Mesendoderm (in vitro differentiated cells): ENCODE results near the gene HUS1B.
"Not testable (repeated sequence)": the region's sequence is repeated elsewhere in the genome, so short reads cannot be mapped to it uniquely, and the experiment has no call there.

Source experiments
- DNase-seq: peaks from one replicate; pipeline ENCODE4 v3.0.0; 2013
- H2AK5ac ChIP-seq: 2 replicates; pipeline ENCODE4 v1.6.1; 2013; ENCODE audit warnings: low read length, inconsistent platforms
- H2BK120ac ChIP-seq: 2 replicates; pipeline ENCODE4 v1.6.1; 2013; ENCODE audit warnings: low read depth, mild to moderate bottlenecking, low read length, moderate library complexity, mixed read lengths
- H2BK15ac ChIP-seq: replicated peaks from 2 replicates; pipeline ENCODE4 v1.6.1; 2013; ENCODE audit warnings: low read depth, mild to moderate bottlenecking, moderate library complexity
- H2BK5ac ChIP-seq: 2 replicates; pipeline ENCODE4 v1.6.1; 2013; ENCODE audit warnings: low read length, inconsistent platforms
- H3K18ac ChIP-seq: 2 replicates; pipeline ENCODE4 v1.6.1; 2013; ENCODE audit warnings: mild to moderate bottlenecking, low read length, mixed read lengths
- H3K23ac ChIP-seq: one replicate; pipeline ENCODE4 v1.6.1; 2013; ENCODE audit warnings: low read length
- H3K27ac ChIP-seq: 2 replicates; pipeline ENCODE4 v1.5.1; 2013; ENCODE audit warnings: low read depth, mild to moderate bottlenecking, inconsistent platforms, low read length, moderate library complexity
- H3K27me3 ChIP-seq: 2 replicates; pipeline ENCODE4 v1.6.1; 2013; ENCODE audit warnings: low read length, control low read depth, mild to moderate bottlenecking, inconsistent platforms; ENCODE audit not compliant: insufficient read depth, poor library complexity
- H3K36me3 ChIP-seq: 2 replicates; pipeline ENCODE4 v1.6.1; 2013; ENCODE audit warnings: low read length, inconsistent platforms; ENCODE audit not compliant: control insufficient read depth, insufficient read depth
- H3K4ac ChIP-seq: one replicate; pipeline ENCODE4 v1.6.1; 2013; ENCODE audit warnings: low read depth, mild to moderate bottlenecking, low read length, moderate library complexity
- H3K4me1 ChIP-seq: 2 replicates; pipeline ENCODE4 v1.6.1; 2013; ENCODE audit warnings: low read depth, low read length, inconsistent platforms; ENCODE audit not compliant: control insufficient read depth
- H3K4me2 ChIP-seq: 2 replicates; pipeline ENCODE4 v1.6.1; 2013; ENCODE audit warnings: low read length
- H3K4me3 ChIP-seq: 2 replicates; pipeline ENCODE4 v1.5.1; 2013; ENCODE audit warnings: mild to moderate bottlenecking, low read length
- H3K56ac ChIP-seq: one replicate; pipeline ENCODE4 v1.6.1; 2013; ENCODE audit warnings: low read length
- H3K79me1 ChIP-seq: 2 replicates; pipeline ENCODE4 v1.6.1; 2013; ENCODE audit warnings: low read length, inconsistent platforms
- H3K79me2 ChIP-seq: 2 replicates; pipeline ENCODE4 v1.6.1; 2013; ENCODE audit warnings: mild to moderate bottlenecking, low read length; ENCODE audit not compliant: control insufficient read depth, insufficient read depth
- H3K9ac ChIP-seq: 2 replicates; pipeline ENCODE4 v1.6.1; 2013; ENCODE audit warnings: low read length, inconsistent platforms
- H4K5ac ChIP-seq: one replicate; pipeline ENCODE4 v1.6.1; 2013; ENCODE audit warnings: low read length
- H4K8ac ChIP-seq: one replicate; pipeline ENCODE4 v1.6.1; 2013; ENCODE audit warnings: low read depth, mild to moderate bottlenecking, control low read depth, low read length, moderate library complexity
- WGBS: extraction: QIAGEN DNeasy Blood & Tissue Kit; methylation state at CpG from one replicate; pipeline ENCODE4 v1.1.7; 2013; ENCODE audit warnings: low lambda C conversion rate, missing lambda C conversion rate; ENCODE audit not compliant: insufficient coverage; ENCODE audit errors: extremely low coverage; 5-methylcytosine and 5-hydroxymethylcytosine counted together

The HUS1B gene

DNA sequence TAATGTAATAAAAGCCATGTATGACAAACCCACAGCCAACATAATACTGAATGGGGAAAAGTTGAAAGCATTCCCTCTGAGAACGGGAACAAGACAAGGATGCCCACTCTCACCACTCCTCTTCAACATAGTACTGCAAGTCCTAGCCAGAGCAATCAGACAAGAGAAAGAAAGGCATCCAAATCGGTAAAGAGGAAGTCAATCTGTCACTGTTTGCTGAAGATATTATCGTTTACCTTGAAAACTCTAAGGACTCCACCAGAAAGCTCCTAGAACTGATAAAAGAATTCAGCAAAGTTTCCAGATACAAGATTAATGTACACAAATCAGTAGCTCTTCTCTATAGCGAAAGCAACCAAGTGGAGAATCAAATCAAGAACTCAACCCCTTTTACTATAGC lies 6.9 kb upstream of the HUS1B start:
- not testable (repeated sequence) for H3K56ac ChIP-seq, H3K36me3 ChIP-seq, H3K23ac ChIP-seq, H3K4ac ChIP-seq, DNase-seq, H3K4me3 ChIP-seq, H3K4me2 ChIP-seq, H3K9ac ChIP-seq, H3K27ac ChIP-seq, H3K79me1 ChIP-seq, H3K4me1 ChIP-seq, H4K8ac ChIP-seq, H2BK5ac ChIP-seq, H3K27me3 ChIP-seq, H2BK15ac ChIP-seq, H3K18ac ChIP-seq, H3K79me2 ChIP-seq, H2AK5ac ChIP-seq, H2BK120ac ChIP-seq, H4K5ac ChIP-seq
- WGBS: no CpG with 5 or more reads among the region's 4 CpGs

DNA sequence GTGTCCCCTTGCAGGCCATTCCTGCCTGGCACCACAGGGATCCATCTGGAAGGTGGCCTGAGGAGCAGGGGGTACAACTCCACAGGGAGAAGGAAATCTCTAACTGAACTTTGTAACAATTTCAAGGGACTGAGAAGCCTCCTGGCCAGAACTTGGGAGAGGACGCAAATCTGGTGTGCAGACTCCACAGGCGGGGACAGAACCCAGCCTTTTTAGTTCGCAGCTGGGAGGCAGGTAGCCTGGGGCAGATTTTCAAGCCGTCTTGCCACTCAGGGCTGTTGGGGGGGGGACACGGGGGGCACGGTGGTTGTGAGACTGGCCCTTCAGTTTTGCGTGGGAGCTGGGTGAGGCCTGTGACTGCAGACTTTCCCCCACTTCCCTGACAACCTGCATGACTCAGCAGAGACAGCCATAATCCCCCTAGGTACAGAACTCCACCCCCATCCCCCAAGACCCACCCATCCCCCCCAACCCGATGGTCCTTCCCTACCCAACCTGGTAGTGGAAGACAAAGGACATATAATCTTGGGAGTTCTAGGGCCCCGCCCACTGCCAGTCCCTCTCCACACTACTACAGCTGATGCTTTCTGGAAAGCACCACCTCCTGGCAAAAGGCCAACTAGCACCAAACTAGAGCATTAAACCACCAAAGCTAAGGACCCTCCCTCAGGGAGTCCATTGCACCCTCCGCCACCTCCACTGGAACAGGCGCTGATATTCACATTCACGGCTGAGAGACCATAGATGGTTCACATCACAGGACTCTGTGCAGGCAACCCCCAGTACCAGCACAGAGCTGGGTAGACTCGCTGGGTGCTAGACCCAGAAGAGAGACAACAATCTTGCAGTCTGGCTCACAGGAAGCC lies 3.0 kb upstream of the HUS1B start:
- no peak overlapping the region for H2BK15ac ChIP-seq
- H3K56ac ChIP-seq: peak overlapping the region; percentile 84
- H3K27ac ChIP-seq: peak overlapping the region; percentile 89
- H3K18ac ChIP-seq: peak overlapping the region; percentile 96
- H3K23ac ChIP-seq: no peak overlapping the region
- peak overlapping the region; percentile 90 for H4K8ac ChIP-seq
- H3K36me3 ChIP-seq: no peaks in the 10 kb centered on the region
- H3K27me3 ChIP-seq: no peaks in the 10 kb centered on the region
- no peak overlapping the region for H4K5ac ChIP-seq
- no peak overlapping the region for H2BK120ac ChIP-seq
- H3K4me1 ChIP-seq: peaks cover 6% of the 10 kb centered on the region
- H3K9ac ChIP-seq: peak overlapping the region; percentile 55
- peak overlapping the region; percentile 82 for H2AK5ac ChIP-seq
- DNase-seq: peak; percentile 92
- no peak overlapping the region for H3K4me3 ChIP-seq
- WGBS: no CpG with 5 or more reads among the region's 13 CpGs
- peak overlapping the region; percentile 90 for H2BK5ac ChIP-seq
- no peaks in the 10 kb centered on the region for H3K79me2 ChIP-seq
- H3K4me2 ChIP-seq: no peak overlapping the region
- H3K4ac ChIP-seq: peak overlapping the region; percentile 87
- peaks cover 1% of the 10 kb centered on the region for H3K79me1 ChIP-seq

DNA sequence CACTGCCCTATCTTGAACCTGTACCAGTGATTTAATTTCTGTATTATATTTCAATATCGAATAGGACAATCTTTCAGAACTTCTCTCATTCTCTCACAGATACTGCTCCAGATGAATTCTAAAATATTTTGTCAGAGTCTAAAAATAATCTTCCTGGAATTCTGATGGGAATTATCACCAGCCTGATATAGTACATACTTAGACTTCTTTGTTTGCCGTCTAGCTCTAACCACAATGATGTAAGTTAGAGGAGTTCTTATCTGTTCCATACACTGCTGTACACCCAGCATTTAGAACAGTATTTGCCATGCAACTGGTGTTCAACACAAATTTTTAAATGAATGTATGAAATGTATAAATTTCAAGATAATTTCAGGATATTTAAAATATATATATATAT lies 1.3 kb upstream of the HUS1B start:
- DNase-seq: no peak
- H3K27ac ChIP-seq: no peak overlapping the region

GRCh38 chr6:657743-658142 lies 843 bp upstream of the HUS1B start:
- Histone ChIP-seq H2BK5ac (no peak overlapping the region), H4K5ac (no peak overlapping the region), H3K9ac (no peak overlapping the region), H2BK15ac (no peak overlapping the region), H3K27ac (no peak overlapping the region), H3K36me3 (no peaks in the 10 kb centered on the region), H3K79me2 (no peaks in the 10 kb centered on the region), H3K4ac (no peak overlapping the region), H4K8ac (no peak overlapping the region), H3K4me3 (no peak overlapping the region), H3K4me1 (peaks cover 6% of the 10 kb centered on the region), H3K27me3 (no peaks in the 10 kb centered on the region), H3K56ac (no peak overlapping the region), H3K23ac (no peak overlapping the region), H2AK5ac (no peak overlapping the region), H3K79me1 (peaks cover 1% of the 10 kb centered on the region), H2BK120ac (no peak overlapping the region), H3K4me2 (no peak overlapping the region), H3K18ac (no peak overlapping the region)
- no peak for DNase-seq
- WGBS: no CpG with 5 or more reads among the region's 1 CpG

More for the DNA sequence above, 1.3 kb upstream of the HUS1B start:
- Histone ChIP-seq H4K8ac (no peak overlapping the region), H2BK5ac (no peak overlapping the region), H2AK5ac (no peak overlapping the region), H3K79me2 (no peaks in the 10 kb centered on the region), H2BK15ac (no peak overlapping the region), H3K4ac (no peak overlapping the region), H2BK120ac (no peak overlapping the region), H3K36me3 (no peaks in the 10 kb centered on the region), H3K4me3 (no peak overlapping the region), H3K56ac (no peak overlapping the region), H3K79me1 (peaks cover 1% of the 10 kb centered on the region), H3K23ac (no peak overlapping the region), H4K5ac (no peak overlapping the region), H3K4me1 (peaks cover 6% of the 10 kb centered on the region), H3K18ac (no peak overlapping the region), H3K27me3 (no peaks in the 10 kb centered on the region), H3K9ac (no peak overlapping the region), H3K4me2 (no peak overlapping the region)
- no CpG with 5 or more reads among the region's 2 CpGs for WGBS

- Histone ChIP-seq H2BK5ac (no peak overlapping the region), H3K79me2 (no peaks in the 10 kb centered on the region), H3K79me1 (no peaks in the 10 kb centered on the region), H4K5ac (no peak overlapping the region), H3K4me1 (no peaks in the 10 kb centered on the region), H3K4ac (no peak overlapping the region), H3K36me3 (no peaks in the 10 kb centered on the region), H3K4me3 (no peak overlapping the region), H3K18ac (no peak overlapping the region), H3K9ac (no peak overlapping the region), H3K4me2 (no peak overlapping the region), H3K23ac (no peak overlapping the region), H3K27me3 (no peaks in the 10 kb centered on the region), H4K8ac (no peak overlapping the region), H2BK120ac (no peak overlapping the region), H3K27ac (no peak overlapping the region), H2BK15ac (no peak overlapping the region), H2AK5ac (no peak overlapping the region), H3K56ac (no peak overlapping the region)
- DNase-seq: no peak
- no CpG with 5 or more reads among the region's 4 CpGs for WGBS
Measured at GRCh38 chr6:654136-654535, 2.8 kb downstream of the HUS1B start.

GRCh38 chr6:652865-653264 lies 4.0 kb downstream of the HUS1B start:
- Histone ChIP-seq H2AK5ac (no peak overlapping the region), H3K9ac (no peak overlapping the region), H3K27me3 (no peaks in the 10 kb centered on the region), H3K36me3 (no peaks in the 10 kb centered on the region), H3K4me3 (no peak overlapping the region), H2BK120ac (no peak overlapping the region), H3K4me2 (no peak overlapping the region), H3K27ac (no peak overlapping the region), H3K79me1 (no peaks in the 10 kb centered on the region), H4K8ac (no peak overlapping the region), H3K4me1 (no peaks in the 10 kb centered on the region), H2BK5ac (no peak overlapping the region), H3K56ac (no peak overlapping the region), H3K79me2 (no peaks in the 10 kb centered on the region), H3K18ac (no peak overlapping the region), H2BK15ac (no peak overlapping the region), H4K5ac (no peak overlapping the region), H3K23ac (no peak overlapping the region), H3K4ac (no peak overlapping the region)
- no CpG with 5 or more reads among the region's 3 CpGs for WGBS
- DNase-seq: no peak
